Naive thymus-derived CD4-positive, alpha-beta T cell (primary cell): Measurements from ENCODE around the gene SSTR5. TPM values are rescaled to one million over a fixed set of nuclear protein-coding genes. Genes with fewer than 3 reads are reported as not detected.

Source experiments
- ATAC-seq: fragments of 150-1000 bp; cut with Tn5 transposase; 2 replicates; pipeline ENCODE4 v1.10.0; 2021; ENCODE audit warnings: mild to moderate bottlenecking, moderate library complexity
- CTCF ChIA-PET: fragments of 350-600 bp; sonication (Branson Sonifier 250); formaldehyde crosslinking; loops from one replicate; lab custom pipeline; 2021; ENCODE audit warnings: antibody characterized with exemption; lab: Charles Lee
- POLR2A ChIA-PET: fragments of 350-600 bp; sonication (Branson Sonifier 250); formaldehyde crosslinking; loops from one replicate; lab custom pipeline; 2021; ENCODE audit warnings: antibody characterized with exemption, inconsistent platforms; lab: Charles Lee
- DNase-seq, 9 donors: peaks; one replicate each; pipeline versions ENCODE4 v3.0.0 to v3.0.0-alpha.2; 2020 to 2022; ENCODE audit warnings: mixed read lengths in 1 of 9
- H3K27ac ChIP-seq: one replicate; pipeline ENCODE4 v1.7.0; 2013; ENCODE audit warnings: mild to moderate bottlenecking, low read depth, low read length, moderate library complexity
- H3K27me3 ChIP-seq, 2 donors: one replicate each; pipeline ENCODE4 v1.7.0; 2013; ENCODE audit warnings: low read length in 2 of 2, mild to moderate bottlenecking in 2 of 2, moderate library complexity in 2 of 2; ENCODE audit not compliant: control insufficient read depth in 2 of 2, insufficient read depth in 2 of 2
- H3K36me3 ChIP-seq, 3 experiments: 1 replicate in 2 of 3; 2 replicates in 1 of 3; pipeline ENCODE4 v1.7.0; 2013; ENCODE audit warnings: low read length in 3 of 3, mild to moderate bottlenecking in 3 of 3, moderate library complexity in 1 of 3; ENCODE audit not compliant: insufficient read depth in 3 of 3, control insufficient read depth in 2 of 3
- H3K4me1 ChIP-seq, 2 donors: one replicate each; pipeline ENCODE4 v1.7.0; 2013; ENCODE audit warnings: low read length in 2 of 2, mild to moderate bottlenecking in 2 of 2, moderate library complexity in 1 of 2; ENCODE audit not compliant: control insufficient read depth in 2 of 2, insufficient read depth in 2 of 2
- H3K4me3 ChIP-seq: 2 replicates; pipeline ENCODE4 v1.7.0; 2013; ENCODE audit warnings: mild to moderate bottlenecking, low read length
- H3K9me3 ChIP-seq, 3 experiments: 1 replicate in 2 of 3; 2 replicates in 1 of 3; pipeline ENCODE4 v1.7.0; 2013; ENCODE audit warnings: low read length in 3 of 3; ENCODE audit not compliant: control insufficient read depth in 2 of 3
- H3K27ac Mint-ChIP-seq, 9 donors: one replicate each; pipeline ENCODE4 v1.8.0; 2020 to 2022; ENCODE audit warnings: mixed read lengths in 9 of 9, mild to moderate bottlenecking in 8 of 9, moderate library complexity in 5 of 9, inconsistent platforms in 2 of 9
- H3K27me3 Mint-ChIP-seq, 5 donors: one replicate each; pipeline ENCODE4 v1.8.0; 2021 to 2022; ENCODE audit warnings: mixed read lengths in 5 of 5, mild to moderate bottlenecking in 1 of 5
- H3K36me3 Mint-ChIP-seq, 5 donors: one replicate each; pipeline ENCODE4 v1.8.0; 2020 to 2022; ENCODE audit warnings: mixed read lengths in 5 of 5, mild to moderate bottlenecking in 3 of 5, inconsistent platforms in 1 of 5
- H3K4me1 Mint-ChIP-seq, 7 donors: one replicate each; pipeline ENCODE4 v1.8.0; 2020 to 2022; ENCODE audit warnings: mixed read lengths in 7 of 7, mild to moderate bottlenecking in 3 of 7, inconsistent platforms in 1 of 7
- H3K4me3 Mint-ChIP-seq, 10 donors: one replicate each; pipeline ENCODE4 v1.8.0; 2020 to 2022; ENCODE audit warnings: mild to moderate bottlenecking in 10 of 10, mixed read lengths in 10 of 10, moderate library complexity in 6 of 10, inconsistent platforms in 2 of 10
- H3K9me3 Mint-ChIP-seq, 11 donors: one replicate each; pipeline ENCODE4 v1.8.0; 2020 to 2022; ENCODE audit warnings: mixed read lengths in 11 of 11, mild to moderate bottlenecking in 4 of 11, inconsistent platforms in 1 of 11, moderate library complexity in 1 of 11
- intact Hi-C, 2 donors: fragments of 100-400 bp; cut with micrococcal nuclease; formaldehyde crosslinking; loops; one replicate each; pipeline ENCODE4 v1.15.1; 2023
- polyA plus RNA-seq, 2 donors: library from polyadenylated mRNA; unstranded; fragments of 300-500 nt; fragmentation: Illumina TruSeq; gene quantifications; one replicate each; pipeline ENCODE4 v1.2.3, GENCODE V29; 2021
- total RNA-seq, 6 experiments: library from RNA in 5 of 6; stranded (reverse) in 5 of 6; gene quantifications; 1 replicate in 5 of 6; 2 replicates in 1 of 6; pipeline ENCODE4 v1.2.3 and lab custom pipeline; 2021 to 2026

The SSTR5 gene
- total and polyA plus RNA-seq, 7 experiments from 2014 or later = not detected

GRCh38 chr16:1049113-1049975 is 23.2 kb upstream of the SSTR5 start:
- CTCF ChIA-PET = no interaction called here
- H3K4me3 Mint-ChIP-seq = no peak overlapping the region
- no peak overlapping the region for H3K27ac Mint-ChIP-seq
- H3K4me1 ChIP-seq = no peaks in the 10 kb centered on the region
- H3K36me3 Mint-ChIP-seq = no peaks in the 10 kb centered on the region
- no peak for DNase-seq
- no peak for ATAC-seq
- no peaks in the 10 kb centered on the region for H3K36me3 ChIP-seq
- H3K27me3 Mint-ChIP-seq = no peaks in the 10 kb centered on the region
- H3K9me3 ChIP-seq = no peaks in the 10 kb centered on the region
- POLR2A ChIA-PET = interaction anchor here (0.6 kb wide), 1 partner anchor 51 kb away, joined by 3 read pairs; no protein-coding TSS in a partner anchor
- H3K27ac ChIP-seq = no peak overlapping the region
- H3K27me3 ChIP-seq = no peaks in the 10 kb centered on the region
- no peaks in the 10 kb centered on the region for H3K4me1 Mint-ChIP-seq
- no peak overlapping the region for H3K4me3 ChIP-seq
- no peaks in the 10 kb centered on the region for H3K9me3 Mint-ChIP-seq
- intact Hi-C loops = no loop called here

DNA sequence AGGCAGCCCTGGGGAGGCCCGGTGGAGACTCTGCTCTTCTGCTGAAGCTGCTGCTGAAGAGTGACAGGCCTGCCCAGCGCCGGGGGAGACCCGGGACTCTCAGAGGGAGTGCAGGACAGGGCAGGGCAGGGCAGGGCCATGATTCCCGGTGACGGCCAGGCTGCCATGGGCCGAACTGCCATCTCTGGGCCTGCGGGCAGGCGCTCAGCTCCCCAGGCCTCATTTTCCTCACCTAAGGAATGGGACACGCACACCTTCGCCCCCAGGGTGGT is 22.6 kb upstream of the SSTR5 start:
- Mint-ChIP-seq H3K4me3 (no peak overlapping the region), H3K4me1 (no peaks in the 10 kb centered on the region)

DNA sequence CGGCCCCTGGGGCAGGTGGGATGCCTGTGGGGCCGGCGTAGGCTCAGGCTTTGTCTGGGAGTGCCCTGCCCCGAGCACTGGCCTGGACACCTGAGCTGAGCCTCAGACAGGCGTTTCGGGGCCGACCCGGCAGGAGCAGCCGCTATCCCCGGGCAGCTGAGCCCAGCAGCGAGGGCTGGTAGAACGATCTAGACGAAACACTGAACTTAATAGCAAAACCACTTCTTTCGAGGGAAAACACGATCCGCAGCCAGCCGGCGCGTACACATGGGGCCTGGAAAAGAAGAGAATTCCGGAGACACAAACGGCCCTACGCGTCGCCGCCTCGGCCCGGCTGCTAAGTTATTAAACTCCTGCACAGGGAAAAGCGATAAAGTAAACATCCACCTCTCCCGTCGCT is 22.0 kb upstream of the SSTR5 start:
- H3K4me3 Mint-ChIP-seq = no peak overlapping the region
- no peak overlapping the region for H3K27ac Mint-ChIP-seq
- no peaks in the 10 kb centered on the region for H3K36me3 Mint-ChIP-seq
- no peaks in the 10 kb centered on the region for H3K27me3 ChIP-seq
- no peaks in the 10 kb centered on the region for H3K9me3 Mint-ChIP-seq
- no peaks in the 10 kb centered on the region for H3K27me3 Mint-ChIP-seq
- no peak overlapping the region for H3K27ac ChIP-seq
- peaks cover 0 to 2% (median 0%) of the 10 kb centered on the region in 7 donors for H3K4me1 Mint-ChIP-seq
- CTCF ChIA-PET = no interaction called here
- ATAC-seq (no peak), DNase-seq (no peak)
- no peaks in the 10 kb centered on the region for H3K9me3 ChIP-seq
- no peak overlapping the region for H3K4me3 ChIP-seq
- POLR2A ChIA-PET = no interaction called here
- H3K36me3 ChIP-seq = no peaks in the 10 kb centered on the region
- intact Hi-C loops = no loop called here
- no peaks in the 10 kb centered on the region for H3K4me1 ChIP-seq

More for the DNA sequence above, 22.6 kb upstream of the SSTR5 start:
- H3K36me3 Mint-ChIP-seq = no peaks in the 10 kb centered on the region
- POLR2A ChIA-PET = interaction anchor here (0.6 kb wide), 1 partner anchor 52 kb away, joined by 3 read pairs; no protein-coding TSS in a partner anchor
- H3K9me3 ChIP-seq = no peaks in the 10 kb centered on the region
- no peaks in the 10 kb centered on the region for H3K27me3 ChIP-seq
- no peaks in the 10 kb centered on the region for H3K36me3 ChIP-seq
- no peak overlapping the region for H3K27ac ChIP-seq
- H3K4me1 ChIP-seq = no peaks in the 10 kb centered on the region
- H3K9me3 Mint-ChIP-seq = no peaks in the 10 kb centered on the region
- CTCF ChIA-PET = no interaction called here
- no peak overlapping the region for H3K4me3 ChIP-seq
- intact Hi-C loops = no loop called here
- no peaks in the 10 kb centered on the region for H3K27me3 Mint-ChIP-seq
- DNase-seq (no peak), ATAC-seq (no peak)
- no peak overlapping the region for H3K27ac Mint-ChIP-seq

- H3K9me3 Mint-ChIP-seq = no peaks in the 10 kb centered on the region
- H3K27ac Mint-ChIP-seq = no peak overlapping the region
- intact Hi-C loops = no loop called here
- ATAC-seq (no peak), DNase-seq (no peak)
- H3K4me1 Mint-ChIP-seq = peaks cover 0 to 2% (median 0%) of the 10 kb centered on the region in 7 donors
- Histone ChIP-seq H3K27ac (no peak overlapping the region), H3K36me3 (no peaks in the 10 kb centered on the region), H3K27me3 (no peaks in the 10 kb centered on the region), H3K9me3 (no peaks in the 10 kb centered on the region), H3K4me3 (no peak overlapping the region), H3K4me1 (no peaks in the 10 kb centered on the region)
- ChIA-PET POLR2A (no interaction called here), CTCF (no interaction called here)
- no peaks in the 10 kb centered on the region for H3K36me3 Mint-ChIP-seq
- no peaks in the 10 kb centered on the region for H3K27me3 Mint-ChIP-seq
- no peak overlapping the region for H3K4me3 Mint-ChIP-seq
These were observed 21.6 kb upstream of the SSTR5 start for GRCh38 chr16:1050921-1051320.

DNA sequence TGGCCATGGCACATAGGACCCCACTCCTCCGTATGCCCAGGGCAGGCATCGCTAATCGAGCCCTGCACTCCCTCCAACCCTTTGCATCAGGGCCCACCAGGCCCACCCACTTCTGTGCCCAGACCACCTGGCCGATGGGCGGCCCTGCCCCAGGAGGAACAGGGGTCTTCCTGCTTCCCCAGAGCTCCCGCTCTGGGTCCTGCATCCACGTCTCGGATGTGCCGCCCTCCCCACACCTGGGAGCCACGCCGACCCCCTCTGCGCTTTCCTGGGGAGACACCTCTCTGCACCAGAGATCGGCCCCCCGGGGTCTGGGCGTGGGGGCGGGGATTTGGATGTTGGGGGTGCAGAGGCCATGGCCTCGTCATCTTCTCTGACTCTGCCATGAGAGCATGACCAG is 21.1 kb upstream of the SSTR5 start:
- ATAC-seq (no peak), DNase-seq (no peak)
- Histone ChIP-seq H3K27me3 (no peaks in the 10 kb centered on the region), H3K4me1 (no peaks in the 10 kb centered on the region), H3K4me3 (no peak overlapping the region), H3K9me3 (no peaks in the 10 kb centered on the region), H3K36me3 (no peaks in the 10 kb centered on the region), H3K27ac (no peak overlapping the region)
- Mint-ChIP-seq H3K4me3 (no peak overlapping the region), H3K4me1 (peaks cover 0 to 2% (median 0%) of the 10 kb centered on the region in 7 donors), H3K36me3 (no peaks in the 10 kb centered on the region), H3K9me3 (no peaks in the 10 kb centered on the region), H3K27me3 (no peaks in the 10 kb centered on the region), H3K27ac (no peak overlapping the region)
- ChIA-PET CTCF (no interaction called here), POLR2A (no interaction called here)
- intact Hi-C loops = no loop called here

GRCh38 chr16:1052721-1053120 is 19.8 kb upstream of the SSTR5 start:
- H3K27ac Mint-ChIP-seq = no peak overlapping the region
- H3K4me1 Mint-ChIP-seq = peaks cover 0 to 2% (median 0%) of the 10 kb centered on the region in 7 donors
- H3K9me3 ChIP-seq = no peaks in the 10 kb centered on the region
- no peaks in the 10 kb centered on the region for H3K36me3 Mint-ChIP-seq
- H3K4me3 ChIP-seq = no peak overlapping the region
- no peak overlapping the region for H3K27ac ChIP-seq
- ATAC-seq (no peak), DNase-seq (no peak)
- no peak overlapping the region for H3K4me3 Mint-ChIP-seq
- ChIA-PET POLR2A (no interaction called here), CTCF (no interaction called here)
- no peaks in the 10 kb centered on the region for H3K4me1 ChIP-seq
- no peaks in the 10 kb centered on the region for H3K36me3 ChIP-seq
- intact Hi-C loops = no loop called here
- H3K27me3 ChIP-seq = no peaks in the 10 kb centered on the region
- no peaks in the 10 kb centered on the region for H3K27me3 Mint-ChIP-seq
- no peaks in the 10 kb centered on the region for H3K9me3 Mint-ChIP-seq

GRCh38 chr16:1053121-1053521 is 19.4 kb upstream of the SSTR5 start:
- Histone ChIP-seq H3K27me3 (no peaks in the 10 kb centered on the region), H3K4me3 (no peak overlapping the region), H3K9me3 (no peaks in the 10 kb centered on the region), H3K4me1 (no peaks in the 10 kb centered on the region), H3K36me3 (no peaks in the 10 kb centered on the region), H3K27ac (no peak overlapping the region)
- intact Hi-C loops = no loop called here
- H3K36me3 Mint-ChIP-seq = no peaks in the 10 kb centered on the region
- no peak overlapping the region for H3K4me3 Mint-ChIP-seq
- no peaks in the 10 kb centered on the region for H3K27me3 Mint-ChIP-seq
- no peak overlapping the region for H3K27ac Mint-ChIP-seq
- CTCF ChIA-PET = no interaction called here
- ATAC-seq (no peak), DNase-seq (no peak)
- POLR2A ChIA-PET = no interaction called here
- no peaks in the 10 kb centered on the region for H3K9me3 Mint-ChIP-seq
- H3K4me1 Mint-ChIP-seq = peaks cover 0 to 2% (median 0%) of the 10 kb centered on the region in 7 donors
